Mesodermal cell (in vitro differentiated cells): ENCODE data around the gene GIMAP4. TPM values are rescaled to one million over a fixed set of nuclear protein-coding genes. Genes with fewer than 3 reads are reported as not detected.
"Not testable (repeated sequence)": the region's sequence is repeated elsewhere in the genome, so short reads cannot be mapped to it uniquely, and the experiment has no call there.

Experiments
- H3K27ac ChIP-seq: 2 replicates; pipeline ENCODE4 v1.7.0; 2013; ENCODE audit warnings: mild to moderate bottlenecking, low read depth, low read length, moderate library complexity; ENCODE audit not compliant: severe bottlenecking
- H3K36me3 ChIP-seq: 2 replicates; pipeline ENCODE4 v1.7.1; 2013; ENCODE audit warnings: mild to moderate bottlenecking, low read length, moderate library complexity; ENCODE audit not compliant: control insufficient read depth, insufficient read depth
- H3K4me1 ChIP-seq: one replicate; pipeline ENCODE4 v1.7.1; 2013; ENCODE audit warnings: mild to moderate bottlenecking, low read length; ENCODE audit not compliant: insufficient read depth, control insufficient read depth, poor library complexity, severe bottlenecking
- H3K4me3 ChIP-seq: 2 replicates; pipeline ENCODE4 v1.7.0; 2013; ENCODE audit warnings: low read length, control low read depth, mild to moderate bottlenecking; ENCODE audit not compliant: insufficient read depth, poor library complexity, severe bottlenecking; ENCODE audit errors: extremely low read depth
- H3K9me3 ChIP-seq: 2 replicates; pipeline ENCODE4 v1.7.1; 2013; ENCODE audit warnings: mild to moderate bottlenecking, low read length, moderate library complexity; ENCODE audit not compliant: control insufficient read depth
- WGBS, 2 experiments: methylation state at CpG; one replicate each; pipeline ENCODE4 v1.1.5; 2013; ENCODE audit warnings: missing lambda C conversion rate in 2 of 2; ENCODE audit not compliant: insufficient coverage in 2 of 2; 5-methylcytosine and 5-hydroxymethylcytosine counted together
- polyA plus RNA-seq, 2 experiments: library from polyadenylated mRNA; stranded (reverse); fragments of 50-300 nt; gene quantifications; one replicate each; pipeline ENCODE4 v1.2.3, GENCODE V29; 2013

The GIMAP4 gene
- 4.0 TPM for polyA plus RNA-seq (2013, experiment 1 of 2)
- polyA plus RNA-seq (2013, experiment 2 of 2) = 4.0 TPM

GRCh38 chr7:150567169-150567568 is at the start of gene GIMAP4:
TSS of gene GIMAP4 (plus strand) at chr7:150567390. CDS start at chr7:150569902, 2,512 bp downstream.
- Histone ChIP-seq H3K9me3 (no peaks in the 10 kb centered on the region), H3K4me1 (no peaks in the 10 kb centered on the region), H3K36me3 (no peaks in the 10 kb centered on the region), H3K27ac (no peak within 1 kb of the TSS), H3K4me3 (no peak within 1 kb of the TSS)
- WGBS, 2 experiments = 75 to 85% methylated on average over 6 to 9 of the region's 9 CpGs

DNA sequence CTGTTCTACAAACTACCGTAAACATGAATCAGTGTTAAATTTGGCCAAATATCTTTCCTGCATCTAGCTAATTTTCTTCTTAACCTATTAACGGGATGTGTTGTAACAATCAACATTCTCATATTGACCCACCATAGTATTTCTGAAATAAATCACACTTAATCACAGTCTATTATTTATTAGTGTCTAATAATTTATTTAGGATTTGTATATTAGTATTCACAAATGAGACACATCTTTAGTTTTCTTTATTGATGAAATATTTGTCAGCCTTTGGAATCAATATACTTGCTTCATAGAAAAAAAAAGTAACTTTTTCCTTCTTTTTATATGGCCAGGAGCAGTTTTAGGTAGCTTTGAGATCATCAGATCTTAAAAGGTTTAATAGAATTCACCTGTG is 47.9 kb upstream of the GIMAP4 start:
- H3K4me1 ChIP-seq = no peaks in the 10 kb centered on the region
- H3K27ac ChIP-seq = no peak overlapping the region
- H3K4me3 ChIP-seq = no peak overlapping the region
- H3K36me3 ChIP-seq = no peaks in the 10 kb centered on the region
- 90% methylated on average over 2 of the region's 2 CpGs; no CpG with 5 or more reads in 1 of the 2 experiments for WGBS, 2 experiments
- H3K9me3 ChIP-seq = no peaks in the 10 kb centered on the region

- no peaks in the 10 kb centered on the region for H3K9me3 ChIP-seq
- H3K4me3 ChIP-seq = no peak overlapping the region
- 82 to 98% methylated on average over 6 to 7 of the region's 8 CpGs for WGBS, 2 experiments
Observed at GRCh38 chr7:150520145-150520544, 47.0 kb upstream of the GIMAP4 start.

DNA sequence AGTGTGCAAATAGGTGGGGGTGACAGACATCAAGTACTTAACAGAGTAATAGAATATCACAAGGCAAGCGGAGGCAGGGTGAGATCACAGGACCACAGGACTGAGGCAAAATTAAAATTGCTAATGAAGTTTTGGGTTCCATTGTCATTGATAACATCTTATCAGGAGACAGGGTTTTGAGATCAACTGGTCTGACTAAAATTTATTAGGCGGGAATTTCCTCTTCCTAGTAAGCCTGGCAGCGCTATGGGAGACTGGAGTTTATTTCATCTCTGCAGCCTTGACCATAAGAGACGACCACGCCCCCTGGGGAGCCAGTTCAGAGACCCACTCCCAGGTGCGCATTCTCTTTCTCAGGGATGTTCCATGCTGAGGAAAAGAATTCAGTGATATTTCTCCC is 44.3 kb upstream of the GIMAP4 start:
- not testable (repeated sequence) for H3K9me3 ChIP-seq, H3K4me1 ChIP-seq, H3K4me3 ChIP-seq, H3K36me3 ChIP-seq, H3K27ac ChIP-seq
- WGBS, 2 experiments = 43 to 45% methylated on average over 2 to 4 of the region's 6 CpGs

More at GRCh38 chr7:150520145-150520544, 47.0 kb upstream of the GIMAP4 start:
- no peak overlapping the region for H3K27ac ChIP-seq
- no peaks in the 10 kb centered on the region for H3K36me3 ChIP-seq
- no peaks in the 10 kb centered on the region for H3K4me1 ChIP-seq

- no peaks in the 10 kb centered on the region for H3K36me3 ChIP-seq
- no peaks in the 10 kb centered on the region for H3K4me1 ChIP-seq
- no peak overlapping the region for H3K27ac ChIP-seq
- WGBS, 2 experiments = 74 to 90% methylated on average over 1 to 2 of the region's 2 CpGs
- no peak overlapping the region for H3K4me3 ChIP-seq
- peaks cover 3% of the 10 kb centered on the region for H3K9me3 ChIP-seq
Observed at GRCh38 chr7:150524018-150524417, 43.2 kb upstream of the GIMAP4 start.

DNA sequence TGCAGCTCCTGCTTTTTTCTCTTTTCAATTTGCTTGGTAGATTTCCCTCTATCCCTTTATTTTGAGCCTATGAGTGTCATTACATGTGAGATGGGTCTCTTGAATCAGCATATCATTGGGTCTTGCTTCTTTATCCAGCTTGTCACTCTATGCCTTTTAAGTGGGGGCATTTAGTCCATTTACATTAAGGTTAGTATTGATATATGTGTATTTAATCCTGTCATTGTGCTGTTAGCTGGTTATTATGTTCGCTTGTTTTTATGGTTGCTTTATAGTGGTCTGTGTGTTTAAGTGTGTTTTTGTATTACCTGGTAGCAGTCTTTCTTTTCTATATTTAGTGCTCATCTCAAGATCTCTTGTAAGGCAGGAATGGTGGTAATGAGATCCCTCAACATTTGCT is 35.5 kb upstream of the GIMAP4 start:
- Histone ChIP-seq H3K27ac (no peak overlapping the region), H3K4me3 (no peak overlapping the region), H3K9me3 (peaks cover 11% of the 10 kb centered on the region), H3K36me3 (no peaks in the 10 kb centered on the region), H3K4me1 (no peaks in the 10 kb centered on the region)
- WGBS, 2 experiments = 57% methylated on average over 1 of the region's 1 CpG; no CpG with 5 or more reads in 1 of the 2 experiments

DNA sequence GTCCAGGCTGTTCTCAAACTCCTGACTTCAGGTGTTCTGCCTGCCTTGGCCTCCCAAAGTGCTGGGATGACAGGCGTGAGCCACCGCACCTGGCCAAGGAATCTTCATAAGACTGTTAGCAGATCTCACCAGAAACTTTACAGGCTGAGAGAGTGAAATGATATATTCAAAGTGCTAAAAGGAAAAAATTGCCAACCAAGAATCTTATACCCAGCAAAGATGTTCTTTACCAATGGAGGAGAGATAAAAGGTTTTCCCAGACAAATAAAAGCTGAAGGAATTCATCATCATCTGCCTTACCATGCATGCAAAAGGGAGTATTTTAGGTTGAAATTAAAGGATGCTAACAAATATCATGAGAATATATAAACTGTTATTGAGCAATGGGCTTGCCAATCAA is 28.9 kb upstream of the GIMAP4 start:
- WGBS, 2 experiments = 100% methylated on average over 2 of the region's 2 CpGs; no CpG with 5 or more reads in 1 of the 2 experiments
- no peaks in the 10 kb centered on the region for H3K4me1 ChIP-seq
- no peaks in the 10 kb centered on the region for H3K36me3 ChIP-seq
- no peak overlapping the region for H3K4me3 ChIP-seq
- peaks cover 12% of the 10 kb centered on the region for H3K9me3 ChIP-seq
- no peak overlapping the region for H3K27ac ChIP-seq

- Histone ChIP-seq H3K4me3 (no peak overlapping the region), H3K27ac (no peak overlapping the region), H3K9me3 (peaks cover 4% of the 10 kb centered on the region), H3K4me1 (no peaks in the 10 kb centered on the region), H3K36me3 (no peaks in the 10 kb centered on the region)
Observed at GRCh38 chr7:150553163-150553562, 14.0 kb upstream of the GIMAP4 start.

GRCh38 chr7:150556521-150557138 is 10.6 kb upstream of the GIMAP4 start:
- Histone ChIP-seq H3K4me3 (no peak overlapping the region), H3K4me1 (no peaks in the 10 kb centered on the region), H3K27ac (no peak overlapping the region), H3K36me3 (no peaks in the 10 kb centered on the region), H3K9me3 (peaks cover 6% of the 10 kb centered on the region)
- whole genome bisulfite sequencing, 2 experiments = 70 to 83% methylated on average over 1 of the region's 4 CpGs

GRCh38 chr7:150560486-150560885 is 6.7 kb upstream of the GIMAP4 start:
- Histone ChIP-seq H3K4me3 (no peak overlapping the region), H3K27ac (no peak overlapping the region), H3K4me1 (no peaks in the 10 kb centered on the region), H3K36me3 (no peaks in the 10 kb centered on the region), H3K9me3 (peaks cover 6% of the 10 kb centered on the region)
- WGBS, 2 experiments = no CpG with 5 or more reads among the region's 1 CpG

DNA sequence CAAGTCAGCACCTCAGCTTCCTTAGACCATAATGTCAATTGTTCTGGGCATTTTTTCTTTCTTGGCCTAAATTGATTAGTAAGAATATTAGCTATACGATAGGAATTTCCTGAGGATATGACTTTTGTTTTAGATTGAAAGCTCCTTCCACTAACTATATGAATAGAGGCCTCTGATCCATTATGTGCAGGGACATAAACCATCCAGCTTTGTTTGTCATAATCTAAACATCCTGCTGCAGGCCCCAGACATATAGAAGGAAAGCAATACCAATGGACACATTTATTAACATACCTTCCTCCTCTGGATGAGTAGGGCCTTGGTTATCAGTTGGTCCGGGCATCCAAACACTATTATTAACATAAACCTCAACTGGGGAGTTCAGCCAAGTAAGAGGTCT is 4.3 kb upstream of the GIMAP4 start:
- H3K36me3 ChIP-seq = no peaks in the 10 kb centered on the region
- no CpG with 5 or more reads among the region's 2 CpGs for WGBS, 2 experiments
- H3K27ac ChIP-seq = no peak overlapping the region
- H3K9me3 ChIP-seq = peaks cover 6% of the 10 kb centered on the region
- no peak overlapping the region for H3K4me3 ChIP-seq
- no peaks in the 10 kb centered on the region for H3K4me1 ChIP-seq
